OCI-LY3 (cell line): ENCODE results near the gene RFX6.
A peak's percentile ranks its signal among the peaks of the same experiment; 100 is the strongest.

ENCODE experiments used
- EZH2phosphoT487 ChIP-seq: fragments of 200-600 bp; shearing (Covaris generic); IDR thresholded peaks from 2 replicates; pipeline ENCODE4 v1.6.1; 2018; ENCODE audit warnings: antibody characterized with exemption, mixed run types, low read depth
- TF ChIP-seq, protein P1 (sequence below): fragments of 200-600, 300-600 bp; sonication (generic); IDR thresholded peaks from 2 replicates; pipeline ENCODE4 v1.5.1; 2014; ENCODE audit warnings: antibody characterized with exemption, low read length, low read depth

DNA sequence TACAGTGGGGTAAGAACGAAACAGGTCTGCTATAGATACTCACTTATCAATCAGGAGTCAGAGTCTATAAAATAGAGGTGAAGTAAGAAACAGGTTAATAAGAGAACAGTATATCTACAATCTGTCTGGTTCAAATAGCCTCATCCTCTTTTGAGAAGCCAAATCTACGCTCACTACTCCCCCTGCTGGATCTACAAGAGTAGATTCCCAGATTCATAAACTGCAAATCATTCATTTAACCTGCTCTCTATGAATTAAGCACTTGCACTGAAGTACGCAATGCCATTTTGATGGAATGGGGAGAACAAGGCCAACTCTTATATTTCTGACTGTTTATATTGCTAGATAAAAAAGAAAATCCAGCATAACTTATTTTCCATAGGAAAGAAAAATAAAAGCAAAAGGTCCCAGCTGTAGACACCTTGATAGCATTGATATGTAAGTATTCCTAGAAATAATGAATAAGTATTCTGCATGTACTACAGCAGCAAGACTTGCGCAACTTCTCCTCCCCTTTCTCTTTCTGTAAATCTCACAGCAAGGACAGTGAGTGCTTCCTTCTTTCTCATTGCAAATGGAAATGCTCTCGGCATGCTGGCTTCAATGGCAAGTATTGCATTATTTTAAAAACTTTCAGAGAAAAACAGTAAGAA, 92.3 kb downstream of the RFX6 start:
- TF ChIP-seq, protein P1, sequence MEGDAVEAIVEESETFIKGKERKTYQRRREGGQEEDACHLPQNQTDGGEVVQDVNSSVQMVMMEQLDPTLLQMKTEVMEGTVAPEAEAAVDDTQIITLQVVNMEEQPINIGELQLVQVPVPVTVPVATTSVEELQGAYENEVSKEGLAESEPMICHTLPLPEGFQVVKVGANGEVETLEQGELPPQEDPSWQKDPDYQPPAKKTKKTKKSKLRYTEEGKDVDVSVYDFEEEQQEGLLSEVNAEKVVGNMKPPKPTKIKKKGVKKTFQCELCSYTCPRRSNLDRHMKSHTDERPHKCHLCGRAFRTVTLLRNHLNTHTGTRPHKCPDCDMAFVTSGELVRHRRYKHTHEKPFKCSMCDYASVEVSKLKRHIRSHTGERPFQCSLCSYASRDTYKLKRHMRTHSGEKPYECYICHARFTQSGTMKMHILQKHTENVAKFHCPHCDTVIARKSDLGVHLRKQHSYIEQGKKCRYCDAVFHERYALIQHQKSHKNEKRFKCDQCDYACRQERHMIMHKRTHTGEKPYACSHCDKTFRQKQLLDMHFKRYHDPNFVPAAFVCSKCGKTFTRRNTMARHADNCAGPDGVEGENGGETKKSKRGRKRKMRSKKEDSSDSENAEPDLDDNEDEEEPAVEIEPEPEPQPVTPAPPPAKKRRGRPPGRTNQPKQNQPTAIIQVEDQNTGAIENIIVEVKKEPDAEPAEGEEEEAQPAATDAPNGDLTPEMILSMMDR = peak; percentile 67
- TF ChIP-seq EZH2phosphoT487 = no peak
